HL-60 (cell line): ENCODE measurements around the gene BPTF.

Experiments
- DNase-seq, 2 experiments: peaks; one replicate each; pipeline ENCODE4 v3.0.0-alpha.2; 2010 to 2020; ENCODE audit warnings: low read depth in 1 of 2, low spot score in 1 of 2
- H3K27ac ChIP-seq: fragments of 250-450 bp; sonication (Bioruptor Pico); replicated peaks from 2 replicates; pipeline ENCODE4 v1.5.1; 2020; ENCODE audit warnings: mild to moderate bottlenecking, moderate library complexity
- H3K27me3 ChIP-seq: fragments of 250-450 bp; sonication (Bioruptor Pico); 2 replicates; pipeline ENCODE4 v1.5.1; 2021; ENCODE audit warnings: mild to moderate bottlenecking, moderate library complexity; ENCODE audit not compliant: insufficient read depth, poor library complexity, severe bottlenecking
- H3K4me3 ChIP-seq: replicated peaks from 2 replicates; pipeline ENCODE4 v1.5.1; 2011; ENCODE audit warnings: mild to moderate bottlenecking, control low read depth, low read length; ENCODE audit not compliant: insufficient read depth
- GABPA ChIP-seq: IDR thresholded peaks from 2 replicates; pipeline ENCODE4 v1.6.1; 2012; ENCODE audit warnings: low read depth
- POLR2AphosphoS5 ChIP-seq: IDR thresholded peaks from 2 replicates; pipeline ENCODE4 v1.6.1; 2012; ENCODE audit warnings: low read depth
- SPI1 ChIP-seq: IDR thresholded peaks from 2 replicates; pipeline ENCODE4 v1.6.1; 2012; ENCODE audit warnings: low read depth, mild to moderate bottlenecking, borderline replicate concordance
- TF ChIP-seq, protein P1 (sequence below): IDR thresholded peaks from one replicate; pipeline ENCODE4 v1.5.1; 2011; ENCODE audit warnings: low read length, control low read depth, inconsistent platforms; ENCODE audit not compliant: insufficient read depth
- TF ChIP-seq, protein P2 (sequence below): IDR thresholded peaks from 2 replicates; pipeline ENCODE4 v1.6.1; 2012; ENCODE audit warnings: low read depth; ENCODE audit not compliant: insufficient replicate concordance

Gene BPTF

DNA sequence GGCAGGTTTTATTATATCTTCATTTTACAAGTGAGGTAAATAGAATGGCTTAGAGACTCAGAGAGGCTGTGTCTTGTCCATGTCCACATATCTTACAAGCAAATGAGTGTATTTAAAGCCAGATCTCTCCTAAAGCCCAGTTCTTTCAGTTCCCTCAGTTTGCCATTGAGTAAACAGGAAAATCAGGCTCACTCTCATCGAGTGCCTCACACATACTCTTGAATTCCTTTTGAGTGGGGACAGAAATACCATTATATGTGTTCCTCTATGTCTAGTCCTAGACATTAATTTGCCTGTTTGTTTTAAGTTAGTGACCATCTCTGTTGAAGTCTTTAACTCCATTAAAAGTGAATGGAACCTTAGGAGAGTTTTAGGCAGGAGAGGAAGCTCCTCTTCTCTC is 40.1 kb downstream of the BPTF start:
- no peak overlapping the region for H3K27ac ChIP-seq
- DNase-seq, result no peak
- no peak overlapping the region for H3K4me3 ChIP-seq
- no peaks in the 10 kb centered on the region for H3K27me3 ChIP-seq
- TF ChIP-seq, protein P1, sequence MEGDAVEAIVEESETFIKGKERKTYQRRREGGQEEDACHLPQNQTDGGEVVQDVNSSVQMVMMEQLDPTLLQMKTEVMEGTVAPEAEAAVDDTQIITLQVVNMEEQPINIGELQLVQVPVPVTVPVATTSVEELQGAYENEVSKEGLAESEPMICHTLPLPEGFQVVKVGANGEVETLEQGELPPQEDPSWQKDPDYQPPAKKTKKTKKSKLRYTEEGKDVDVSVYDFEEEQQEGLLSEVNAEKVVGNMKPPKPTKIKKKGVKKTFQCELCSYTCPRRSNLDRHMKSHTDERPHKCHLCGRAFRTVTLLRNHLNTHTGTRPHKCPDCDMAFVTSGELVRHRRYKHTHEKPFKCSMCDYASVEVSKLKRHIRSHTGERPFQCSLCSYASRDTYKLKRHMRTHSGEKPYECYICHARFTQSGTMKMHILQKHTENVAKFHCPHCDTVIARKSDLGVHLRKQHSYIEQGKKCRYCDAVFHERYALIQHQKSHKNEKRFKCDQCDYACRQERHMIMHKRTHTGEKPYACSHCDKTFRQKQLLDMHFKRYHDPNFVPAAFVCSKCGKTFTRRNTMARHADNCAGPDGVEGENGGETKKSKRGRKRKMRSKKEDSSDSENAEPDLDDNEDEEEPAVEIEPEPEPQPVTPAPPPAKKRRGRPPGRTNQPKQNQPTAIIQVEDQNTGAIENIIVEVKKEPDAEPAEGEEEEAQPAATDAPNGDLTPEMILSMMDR, result no peak
- TF ChIP-seq, protein P2, sequence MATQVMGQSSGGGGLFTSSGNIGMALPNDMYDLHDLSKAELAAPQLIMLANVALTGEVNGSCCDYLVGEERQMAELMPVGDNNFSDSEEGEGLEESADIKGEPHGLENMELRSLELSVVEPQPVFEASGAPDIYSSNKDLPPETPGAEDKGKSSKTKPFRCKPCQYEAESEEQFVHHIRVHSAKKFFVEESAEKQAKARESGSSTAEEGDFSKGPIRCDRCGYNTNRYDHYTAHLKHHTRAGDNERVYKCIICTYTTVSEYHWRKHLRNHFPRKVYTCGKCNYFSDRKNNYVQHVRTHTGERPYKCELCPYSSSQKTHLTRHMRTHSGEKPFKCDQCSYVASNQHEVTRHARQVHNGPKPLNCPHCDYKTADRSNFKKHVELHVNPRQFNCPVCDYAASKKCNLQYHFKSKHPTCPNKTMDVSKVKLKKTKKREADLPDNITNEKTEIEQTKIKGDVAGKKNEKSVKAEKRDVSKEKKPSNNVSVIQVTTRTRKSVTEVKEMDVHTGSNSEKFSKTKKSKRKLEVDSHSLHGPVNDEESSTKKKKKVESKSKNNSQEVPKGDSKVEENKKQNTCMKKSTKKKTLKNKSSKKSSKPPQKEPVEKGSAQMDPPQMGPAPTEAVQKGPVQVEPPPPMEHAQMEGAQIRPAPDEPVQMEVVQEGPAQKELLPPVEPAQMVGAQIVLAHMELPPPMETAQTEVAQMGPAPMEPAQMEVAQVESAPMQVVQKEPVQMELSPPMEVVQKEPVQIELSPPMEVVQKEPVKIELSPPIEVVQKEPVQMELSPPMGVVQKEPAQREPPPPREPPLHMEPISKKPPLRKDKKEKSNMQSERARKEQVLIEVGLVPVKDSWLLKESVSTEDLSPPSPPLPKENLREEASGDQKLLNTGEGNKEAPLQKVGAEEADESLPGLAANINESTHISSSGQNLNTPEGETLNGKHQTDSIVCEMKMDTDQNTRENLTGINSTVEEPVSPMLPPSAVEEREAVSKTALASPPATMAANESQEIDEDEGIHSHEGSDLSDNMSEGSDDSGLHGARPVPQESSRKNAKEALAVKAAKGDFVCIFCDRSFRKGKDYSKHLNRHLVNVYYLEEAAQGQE, result no peak
- no peak for TF ChIP-seq SPI1
- TF ChIP-seq POLR2AphosphoS5, result no peak
- no peak for TF ChIP-seq GABPA

DNA sequence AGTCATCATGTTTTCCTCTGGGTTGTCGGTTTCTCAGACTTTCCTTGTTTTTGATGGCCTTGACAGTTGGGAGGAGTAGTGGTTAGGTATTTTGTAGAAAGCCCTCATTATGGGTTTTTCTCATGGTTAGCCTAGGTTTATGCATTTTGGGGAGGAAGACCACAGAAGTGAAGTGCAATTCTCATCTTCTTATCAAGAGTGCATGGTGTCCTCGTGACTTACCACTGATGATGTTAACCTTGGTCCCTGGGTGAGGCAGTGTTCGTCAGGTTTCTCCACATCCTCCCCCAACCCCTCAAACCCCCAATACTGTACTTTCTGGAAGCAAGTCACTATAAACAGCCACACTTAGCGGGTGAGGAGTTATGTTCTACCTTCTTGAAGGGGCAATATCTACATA is 42.3 kb downstream of the BPTF start:
- DNase-seq, result no peak
- no peak overlapping the region for H3K27ac ChIP-seq
- H3K27me3 ChIP-seq, result no peaks in the 10 kb centered on the region
- no peak overlapping the region for H3K4me3 ChIP-seq
- TF ChIP-seq SPI1 (no peak), POLR2AphosphoS5 (no peak), GABPA (no peak)
- TF ChIP-seq, protein P1, result no peak
- TF ChIP-seq, protein P2, result no peak

DNA sequence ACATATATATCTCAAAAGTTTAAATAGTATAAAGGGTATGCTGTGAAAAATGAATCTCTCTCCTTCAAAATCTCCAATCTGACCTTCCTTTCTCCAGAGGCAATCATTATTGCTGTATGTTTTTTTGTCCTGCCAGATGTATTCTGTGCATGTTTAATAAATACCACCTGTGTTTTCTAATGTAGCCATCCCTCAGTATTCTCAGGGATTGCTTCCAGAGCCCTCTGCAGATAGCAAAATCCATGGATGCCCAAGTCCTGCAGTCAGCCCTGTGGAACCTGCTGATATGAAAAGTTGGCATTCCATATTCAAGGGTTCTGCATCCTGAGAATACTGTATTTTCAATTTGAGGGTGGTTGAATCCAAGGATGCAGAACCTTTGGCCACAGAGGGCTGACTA is 42.9 kb downstream of the BPTF start:
- H3K27ac ChIP-seq, result no peak overlapping the region

More for the DNA sequence above, 42.9 kb downstream of the BPTF start:
- DNase-seq, result no peak
- TF ChIP-seq, protein P1, result no peak
- TF ChIP-seq SPI1, result no peak
- TF ChIP-seq GABPA, result no peak
- TF ChIP-seq, protein P2, result no peak
- TF ChIP-seq POLR2AphosphoS5, result no peak
- Histone ChIP-seq H3K4me3 (no peak overlapping the region), H3K27me3 (no peaks in the 10 kb centered on the region)
